PC-3 (cell line): ENCODE data around the gene PPP1R1C. TPM values are rescaled to one million over a fixed set of nuclear protein-coding genes. Genes with fewer than 3 reads are reported as not detected.
"Not testable (repeated sequence)": the region's sequence is repeated elsewhere in the genome, so short reads cannot be mapped to it uniquely, and the experiment has no call there.

Experiments
- ATAC-seq: fragments of 200-7000 bp; cut with Tn5 transposase; 2 replicates; pipeline ENCODE4 v1.9.1; 2020; ENCODE audit warnings: mild to moderate bottlenecking, moderate library complexity
- BruUV-seq: library from RNA; stranded (reverse); fragments of 400-500 nt; replicated peaks from 2 replicates; lab custom pipeline; 2021; lab: Mats Ljungman, UMichigan
- CTCF ChIA-PET: fragments of 300-600 bp; sonication (Branson Sonifier 250); formaldehyde crosslinking; loops from one replicate; lab custom pipeline; 2022; ENCODE audit warnings: antibody characterized with exemption; lab: Charles Lee
- POLR2A ChIA-PET: fragments of 300-600 bp; sonication (Branson Sonifier 250); formaldehyde crosslinking; loops from one replicate; lab custom pipeline; 2022; ENCODE audit warnings: antibody characterized with exemption; ENCODE audit not compliant: unreplicated experiment; lab: Charles Lee
- DNase-seq: peaks from one replicate; pipeline ENCODE4 v3.0.0-alpha.2; 2015
- H2AFZ ChIP-seq: fragments of 300-600 bp; sonication (generic); 2 replicates; pipeline ENCODE4 v1.6.0; 2016; ENCODE audit warnings: antibody characterized with exemption, low read length
- H3F3A ChIP-seq: fragments of 300-600 bp; sonication (generic); one replicate; pipeline ENCODE4 v1.6.0; 2017; ENCODE audit warnings: antibody characterized with exemption, low read length, control low read depth, mild to moderate bottlenecking; ENCODE audit not compliant: unreplicated experiment
- H3K27ac ChIP-seq: fragments of 300-600 bp; sonication (generic); 2 replicates; pipeline ENCODE4 v1.5.1; 2016; ENCODE audit warnings: mild to moderate bottlenecking, low read length
- H3K27me3 ChIP-seq: fragments of 300-600 bp; sonication (generic); 2 replicates; pipeline ENCODE4 v1.6.1; 2016; ENCODE audit warnings: low read length, mixed read lengths
- H3K36me3 ChIP-seq: fragments of 300-600 bp; sonication (generic); 2 replicates; pipeline ENCODE4 v1.6.1; 2016; ENCODE audit warnings: low read depth, mixed run types, low read length, mixed read lengths
- H3K4me1 ChIP-seq: fragments of 300-600 bp; sonication (generic); 2 replicates; pipeline ENCODE4 v1.5.1; 2016; ENCODE audit warnings: low read length; ENCODE audit not compliant: insufficient read depth
- H3K4me2 ChIP-seq: fragments of 300-600 bp; sonication (generic); 2 replicates; pipeline ENCODE4 v1.6.0; 2016; ENCODE audit warnings: low read length
- H3K4me3 ChIP-seq: fragments of 300-600 bp; sonication (generic); 2 replicates; pipeline ENCODE4 v1.5.1; 2016; ENCODE audit warnings: mild to moderate bottlenecking, low read length, mixed read lengths
- H3K79me2 ChIP-seq: fragments of 300-600 bp; sonication (generic); 2 replicates; pipeline ENCODE4 v1.6.1; 2017; ENCODE audit warnings: low read length, mixed read lengths
- H3K9ac ChIP-seq: fragments of 300-600 bp; sonication (generic); 2 replicates; pipeline ENCODE4 v1.6.0; 2016; ENCODE audit warnings: mild to moderate bottlenecking, low read length
- H3K9me2 ChIP-seq: fragments of 300-600 bp; sonication (generic); replicated peaks from 2 replicates; pipeline ENCODE4 v1.6.1; 2016; ENCODE audit warnings: mixed run types, low read length, mixed read lengths
- H3K9me3 ChIP-seq: fragments of 300-600 bp; sonication (generic); 2 replicates; pipeline ENCODE4 v1.6.1; 2016; ENCODE audit warnings: low read length, mixed read lengths
- H4K20me1 ChIP-seq: fragments of 300-600 bp; sonication (generic); 2 replicates; pipeline ENCODE4 v1.6.1; 2016; ENCODE audit warnings: low read length, mixed read lengths
- EZH2 ChIP-seq: fragments of 300-600 bp; sonication (generic); IDR thresholded peaks from one replicate; pipeline ENCODE4 v1.6.1; 2017; ENCODE audit warnings: antibody characterized with exemption, mild to moderate bottlenecking, low read length; ENCODE audit not compliant: unreplicated experiment
- EZH2phosphoT487 ChIP-seq: fragments of 300-600 bp; sonication (generic); IDR thresholded peaks from 2 replicates; pipeline ENCODE4 v1.6.1; 2018; ENCODE audit warnings: mild to moderate bottlenecking, antibody characterized with exemption, low read length, borderline replicate concordance
- intact Hi-C: fragments of 100-400 bp; cut with micrococcal nuclease; formaldehyde crosslinking; loops from 2 replicates; pipeline ENCODE4 v1.9.0; 2023
- total RNA-seq: library from RNA; depleted of rRNA; stranded (reverse); fragments of >200 nt; gene quantifications from 2 replicates; pipeline ENCODE4 v1.2.3, GENCODE V29; 2014
- TF ChIP-seq, protein P1 (sequence below): fragments of 300-600 bp; sonication (generic); conservative IDR thresholded peaks from 2 replicates; pipeline ENCODE4 v1.5.1; 2017; ENCODE audit warnings: antibody characterized with exemption, low read depth, mild to moderate bottlenecking, low read length

The PPP1R1C gene
- total RNA-seq, 1 experiment from 2014 or later = 1.4 TPM

GRCh38 chr2:182019731-182020130, 34.1 kb downstream of the PPP1R1C start:
- Histone ChIP-seq H3K27me3 (no peaks in the 10 kb centered on the region), H3K27ac (no peak overlapping the region), H3K4me1 (peaks cover 4% of the 10 kb centered on the region; the same call in 1 of the 2 replicates), H3K36me3 (no peaks in the 10 kb centered on the region), H3K4me2 (no peak overlapping the region), H4K20me1 (no peaks in the 10 kb centered on the region), H3K4me3 (no peak overlapping the region), H3K9me3 (no peaks in the 10 kb centered on the region), H3K9ac (no peak overlapping the region), H3F3A (no peaks in the 10 kb centered on the region), H3K9me2 (no peaks in the 10 kb centered on the region), H2AFZ (no peak overlapping the region), H3K79me2 (no peaks in the 10 kb centered on the region)
- CTCF ChIA-PET = no interaction called here
- DNase-seq = no peak
- ATAC-seq = no peak
- TF ChIP-seq, protein P1, sequence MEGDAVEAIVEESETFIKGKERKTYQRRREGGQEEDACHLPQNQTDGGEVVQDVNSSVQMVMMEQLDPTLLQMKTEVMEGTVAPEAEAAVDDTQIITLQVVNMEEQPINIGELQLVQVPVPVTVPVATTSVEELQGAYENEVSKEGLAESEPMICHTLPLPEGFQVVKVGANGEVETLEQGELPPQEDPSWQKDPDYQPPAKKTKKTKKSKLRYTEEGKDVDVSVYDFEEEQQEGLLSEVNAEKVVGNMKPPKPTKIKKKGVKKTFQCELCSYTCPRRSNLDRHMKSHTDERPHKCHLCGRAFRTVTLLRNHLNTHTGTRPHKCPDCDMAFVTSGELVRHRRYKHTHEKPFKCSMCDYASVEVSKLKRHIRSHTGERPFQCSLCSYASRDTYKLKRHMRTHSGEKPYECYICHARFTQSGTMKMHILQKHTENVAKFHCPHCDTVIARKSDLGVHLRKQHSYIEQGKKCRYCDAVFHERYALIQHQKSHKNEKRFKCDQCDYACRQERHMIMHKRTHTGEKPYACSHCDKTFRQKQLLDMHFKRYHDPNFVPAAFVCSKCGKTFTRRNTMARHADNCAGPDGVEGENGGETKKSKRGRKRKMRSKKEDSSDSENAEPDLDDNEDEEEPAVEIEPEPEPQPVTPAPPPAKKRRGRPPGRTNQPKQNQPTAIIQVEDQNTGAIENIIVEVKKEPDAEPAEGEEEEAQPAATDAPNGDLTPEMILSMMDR = no peak
- TF ChIP-seq EZH2 = no peak
- TF ChIP-seq EZH2phosphoT487 = no peak
- intact Hi-C loops = no loop called here
- POLR2A ChIA-PET = no interaction called here
- BruUV-seq = no TSS peak

DNA sequence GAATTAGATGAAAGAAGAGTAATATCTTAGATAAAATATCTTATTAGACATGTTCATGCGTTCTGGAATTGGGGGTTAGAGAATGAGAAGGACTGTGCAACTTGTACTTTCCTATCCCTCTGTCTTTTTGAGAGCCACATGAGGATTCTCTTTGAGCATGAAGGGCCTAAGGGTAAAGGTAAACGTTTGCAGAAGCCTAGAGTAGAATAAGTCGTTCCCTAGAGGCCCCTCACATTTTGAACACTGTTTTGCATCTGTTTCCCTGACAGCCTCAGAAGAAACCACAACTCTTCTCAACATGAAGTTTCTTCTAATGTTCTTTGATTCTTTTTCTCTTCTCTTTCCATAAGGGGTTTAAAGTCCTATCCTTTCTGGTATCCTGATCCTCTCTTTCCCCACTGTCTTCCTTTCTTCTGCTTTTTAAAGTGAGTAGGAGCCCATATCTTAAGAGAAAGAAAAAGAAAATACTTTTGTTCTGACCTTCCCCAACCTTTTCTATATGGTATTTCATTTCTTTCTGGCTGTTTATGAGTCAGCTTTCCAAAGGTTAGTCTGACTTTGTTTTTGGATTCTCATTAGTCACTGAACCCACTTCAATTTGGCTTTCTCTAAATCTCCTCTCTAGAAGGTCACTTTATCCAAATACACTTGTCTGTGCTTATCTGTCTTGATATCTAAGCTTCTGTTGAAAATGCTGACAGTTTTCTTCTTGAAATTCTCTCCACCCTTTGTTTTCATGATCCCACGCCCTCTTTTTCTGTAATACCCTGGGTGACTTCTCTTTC, 34.8 kb downstream of the PPP1R1C start:
- Histone ChIP-seq H3K9me2 (no peaks in the 10 kb centered on the region), H3K4me1 (peaks cover 4% of the 10 kb centered on the region; the same call in 1 of the 2 replicates), H3K27me3 (no peaks in the 10 kb centered on the region), H3K4me2 (no peak overlapping the region), H3K79me2 (no peaks in the 10 kb centered on the region), H2AFZ (no peak overlapping the region), H3K4me3 (no peak overlapping the region), H3K36me3 (no peaks in the 10 kb centered on the region), H3K27ac (no peak overlapping the region), H3K9me3 (no peaks in the 10 kb centered on the region), H4K20me1 (no peaks in the 10 kb centered on the region), H3K9ac (no peak overlapping the region), H3F3A (no peaks in the 10 kb centered on the region)
- ATAC-seq = peak; percentile 15; the same call in 1 of the 2 replicates
- intact Hi-C loops = no loop called here
- TF ChIP-seq EZH2phosphoT487 (no peak), EZH2 (no peak)
- TF ChIP-seq, protein P1 = no peak
- ChIA-PET CTCF (no interaction called here), POLR2A (no interaction called here)
- BruUV-seq = no TSS peak
- peak; percentile 35 for DNase-seq

- Histone ChIP-seq H3K79me2 (no peaks in the 10 kb centered on the region), H3K9me2 (no peaks in the 10 kb centered on the region), H3K9me3 (no peaks in the 10 kb centered on the region), H3K4me2 (no peak overlapping the region), H3K27ac (no peak overlapping the region), H3K9ac (no peak overlapping the region), H3K36me3 (no peaks in the 10 kb centered on the region), H2AFZ (no peak overlapping the region), H3K4me1 (peaks cover 4% of the 10 kb centered on the region; the same call in 1 of the 2 replicates), H4K20me1 (no peaks in the 10 kb centered on the region), H3K27me3 (no peaks in the 10 kb centered on the region), H3F3A (no peaks in the 10 kb centered on the region), H3K4me3 (no peak overlapping the region)
- DNase-seq (no peak), ATAC-seq (no peak)
- intact Hi-C loops = no loop called here
- CTCF ChIA-PET = no interaction called here
- BruUV-seq = no TSS peak
- POLR2A ChIA-PET = no interaction called here
- TF ChIP-seq EZH2phosphoT487 (no peak), EZH2 (no peak)
- TF ChIP-seq, protein P1 = no peak
Observed at GRCh38 chr2:182023235-182023634, 37.6 kb downstream of the PPP1R1C start.

- BruUV-seq, H3K27me3 ChIP-seq, H2AFZ ChIP-seq, POLR2A ChIA-PET, H3K4me2 ChIP-seq, H4K20me1 ChIP-seq, H3K9ac ChIP-seq, H3K36me3 ChIP-seq, intact Hi-C loops, H3K4me1 ChIP-seq, H3F3A ChIP-seq, H3K79me2 ChIP-seq, CTCF ChIA-PET, H3K9me3 ChIP-seq, ATAC-seq, H3K9me2 ChIP-seq, H3K27ac ChIP-seq: not testable (repeated sequence)
- DNase-seq = peak; percentile 11
- H3K4me3 ChIP-seq = peak overlapping the region; percentile 60
Observed at GRCh38 chr2:182030875-182031274, 45.2 kb downstream of the PPP1R1C start.
